Measurements from ENCODE around the gene KLRC3.
"Not testable (repeated sequence)": the region's sequence is repeated elsewhere in the genome, so short reads cannot be mapped to it uniquely, and the experiment has no call there.

Gene KLRC3

GRCh38 chr12:10368206-10369171 is 51.9 kb downstream of the KLRC3 start:
- no peak for DNase-seq (ENCODE audit: low read depth)

DNA sequence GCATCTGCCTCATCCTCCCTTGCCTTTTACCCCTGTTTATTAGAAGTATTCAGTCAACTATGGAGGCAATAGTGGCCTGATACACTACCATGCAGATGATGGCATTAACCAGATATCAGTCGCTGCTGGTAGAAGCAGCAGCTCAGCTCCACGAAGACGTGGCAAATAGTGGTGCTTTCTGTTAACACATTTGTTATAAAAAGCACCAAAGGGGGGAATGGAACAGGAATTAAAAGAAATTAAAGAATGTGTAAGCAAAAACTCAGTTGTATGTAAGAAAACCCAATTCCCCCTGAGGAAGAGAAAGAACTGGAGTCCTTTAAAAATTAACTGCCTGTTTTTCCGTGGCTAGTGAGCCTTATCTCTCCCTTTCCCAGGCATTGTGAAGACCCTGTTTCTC is 52.7 kb downstream of the KLRC3 start:
- DNase-seq (ENCODE audit: low read depth), result not testable (repeated sequence)

GRCh38 chr12:10366875-10367274 is 53.5 kb downstream of the KLRC3 start:
- no peak for DNase-seq (ENCODE audit: low read depth)

DNA sequence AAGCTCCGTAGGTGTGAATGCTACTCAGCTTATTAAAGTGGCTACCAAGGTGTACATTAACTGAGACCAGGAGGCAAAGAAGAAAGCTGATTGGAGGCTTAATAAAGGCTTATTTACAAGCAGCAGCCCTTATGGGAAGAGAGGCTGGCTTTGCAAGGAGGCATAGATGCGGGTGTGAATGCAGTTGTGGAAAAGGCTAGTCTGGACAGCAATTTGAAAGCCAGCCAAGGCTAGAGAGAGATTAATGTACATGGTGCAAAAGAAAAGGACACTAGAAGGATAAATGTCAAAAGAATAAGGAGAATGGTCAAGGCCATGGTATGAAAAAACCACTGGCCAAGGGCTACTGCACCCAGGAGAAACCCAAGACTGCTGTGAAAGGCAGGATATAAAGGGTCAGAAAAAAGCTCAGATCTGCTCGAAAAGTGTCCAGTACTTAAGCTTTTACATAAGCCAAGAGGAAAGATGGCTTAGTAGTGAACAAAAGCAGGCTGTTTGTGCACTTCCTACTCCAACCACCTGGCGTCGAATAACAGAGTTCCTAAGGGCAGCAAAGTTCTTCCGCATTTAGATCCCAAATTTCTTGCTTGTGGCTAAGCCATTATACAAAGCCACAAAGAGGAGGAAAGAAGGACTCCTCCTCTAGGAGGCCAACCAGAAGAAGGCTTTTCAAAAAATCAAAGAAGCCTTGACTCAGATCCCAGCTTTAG is 54.5 kb downstream of the KLRC3 start:
- no peak for DNase-seq (ENCODE audit: low read depth)

DNA sequence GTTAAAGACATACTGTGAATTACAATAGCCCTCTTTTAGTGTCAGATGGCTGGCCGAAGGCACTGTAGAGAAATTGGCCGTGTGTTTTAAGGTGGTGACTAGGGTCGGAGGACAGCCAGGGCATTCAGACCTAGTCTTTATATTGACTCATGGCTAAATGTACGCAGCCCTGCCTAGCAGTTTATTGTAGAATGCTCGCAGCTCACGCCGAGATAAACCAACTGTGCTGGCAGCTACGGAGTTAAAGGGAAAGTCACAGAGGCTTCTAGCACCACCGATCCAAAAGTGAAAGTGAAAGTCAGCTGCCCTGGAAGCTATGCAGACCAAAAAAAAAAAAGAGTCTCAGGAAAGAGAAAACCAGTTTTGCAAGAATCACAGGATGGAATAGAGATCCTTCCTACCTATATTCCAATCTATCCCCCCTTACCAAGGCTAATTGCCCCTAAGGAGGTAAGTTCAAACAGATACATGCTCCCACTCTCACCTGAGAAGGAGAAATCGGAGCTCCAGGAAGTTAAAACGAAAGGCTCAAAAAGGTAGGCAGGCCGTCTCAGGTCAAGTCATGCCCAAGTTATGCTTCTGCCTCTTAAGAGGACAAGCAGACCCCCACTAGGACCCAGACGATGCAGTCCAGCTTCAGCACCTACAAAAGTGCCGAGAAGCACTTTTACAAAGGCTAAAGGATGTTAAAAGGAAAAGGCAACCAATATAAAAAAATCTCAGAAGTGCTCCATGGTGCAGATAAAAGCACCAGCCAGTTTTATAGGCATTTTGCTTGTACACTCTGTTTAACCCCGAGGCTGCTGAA is 55.4 kb downstream of the KLRC3 start:
- peak; percentile 58 for DNase-seq (ENCODE audit: low read depth)

- peak; percentile 17 for DNase-seq (ENCODE audit: low read depth)
Observed at GRCh38 chr12:10363914-10364814, 56.2 kb downstream of the KLRC3 start.

- DNase-seq (ENCODE audit: low read depth), result no peak
Observed at GRCh38 chr12:10363658-10363913, 56.8 kb downstream of the KLRC3 start.

GRCh38 chr12:10362828-10363657 is 57.4 kb downstream of the KLRC3 start:
- no peak for DNase-seq (ENCODE audit: low read depth)

GRCh38 chr12:10362325-10362724 is 58.1 kb downstream of the KLRC3 start:
- no peak for DNase-seq (ENCODE audit: low read depth)
